ENCODE data around the gene HELB.

DNA sequence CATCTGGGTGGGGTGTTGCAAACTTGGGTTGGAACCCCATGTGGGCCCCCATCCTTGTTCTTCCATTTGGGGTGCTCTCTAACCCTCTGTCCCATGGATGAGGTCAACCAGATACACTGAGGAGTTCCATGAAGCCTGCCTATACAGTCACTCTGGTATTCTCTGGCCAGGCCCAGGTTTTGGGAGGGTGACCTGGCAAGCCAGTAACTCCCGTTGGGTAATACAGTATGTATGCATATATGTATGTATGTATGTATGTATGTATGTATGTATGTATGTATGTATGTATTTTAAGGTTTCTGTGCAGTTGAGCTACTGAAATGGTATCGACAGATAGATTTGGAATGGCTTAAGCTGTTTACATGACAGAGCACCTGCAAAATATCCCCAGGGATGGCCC, 12.8 kb upstream of the HELB start:
- TF ChIP-seq CTCF (conservative IDR thresholded peaks at IDR 0.05; ENCODE audit: low read depth, low read length), result no peak
- no peak for TF ChIP-seq EZH2 (IDR thresholded peaks at IDR 0.05; ENCODE audit: low read length, unreplicated experiment)
- no peak for TF ChIP-seq EZH2phosphoT487 (IDR thresholded peaks at IDR 0.05; ENCODE audit: borderline replicate concordance, low read length)

Measured in PC-3 (cell line).